Ovary (tissue), 3 donors: Measurements from ENCODE around the gene ZNF322.

Experiments used
- CTCF ChIP-seq, 3 donors: fragments of 450-650 bp in 2 of 3; fragments of 200-600 bp in 1 of 3; IDR thresholded peaks; one replicate each; pipeline versions ENCODE4 v1.5.1 to v1.8.0; 2016 to 2022; ENCODE audit warnings: antibody characterized with exemption in 3 of 3, mild to moderate bottlenecking in 1 of 3
- POLR2A ChIP-seq: fragments of 450-650 bp; IDR thresholded peaks from one replicate; pipeline ENCODE4 v1.6.1; 2017; ENCODE audit warnings: antibody characterized with exemption, mild to moderate bottlenecking, moderate library complexity
- donor health status: DM: no; HTN: no; CAD: no.

GRCh38 chr6:26646074-26646473 is 13.5 kb downstream of the ZNF322 start:
- no peak for TF ChIP-seq CTCF (IDR thresholded peaks at IDR 0.05)
- TF ChIP-seq POLR2A: no peak
